SU-DHL-6 (cell line): Measurements from ENCODE around the gene EML6.

Source experiments
- EZH2phosphoT487 ChIP-seq: fragments of 200-600 bp; sonication (generic), shearing (Covaris generic); conservative IDR thresholded peaks from 2 replicates; pipeline ENCODE4 v1.6.1; 2018; ENCODE audit warnings: mild to moderate bottlenecking, antibody characterized with exemption, low read length, moderate library complexity, mixed read lengths
- TF ChIP-seq, protein P1 (sequence below): fragments of 200-600 bp; sonication (generic); IDR thresholded peaks from one replicate; pipeline ENCODE4 v1.5.1; 2017; ENCODE audit warnings: antibody characterized with exemption, mild to moderate bottlenecking, low read length, moderate library complexity; ENCODE audit not compliant: insufficient read depth, poor library complexity, severe bottlenecking

DNA sequence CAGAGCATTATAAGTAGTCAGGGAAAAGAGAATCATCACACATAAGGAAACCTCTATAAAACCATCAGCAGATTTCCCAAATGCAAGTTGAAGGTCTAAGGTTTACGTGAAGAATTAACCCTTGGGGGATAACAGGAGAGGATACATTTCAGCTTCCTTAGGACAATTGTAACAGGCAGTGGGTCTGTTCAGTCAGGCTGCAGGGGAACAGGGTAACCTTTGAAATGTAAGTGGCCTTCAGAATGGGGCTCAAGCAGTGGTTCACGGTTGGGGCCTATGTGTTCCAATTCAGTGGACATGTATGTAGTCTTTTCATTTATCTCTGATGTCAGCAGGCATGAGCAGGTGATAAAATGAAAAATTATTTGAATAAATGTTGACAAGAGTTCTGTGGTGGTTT, 139.3 kb downstream of the EML6 start:
- TF ChIP-seq, protein P1, sequence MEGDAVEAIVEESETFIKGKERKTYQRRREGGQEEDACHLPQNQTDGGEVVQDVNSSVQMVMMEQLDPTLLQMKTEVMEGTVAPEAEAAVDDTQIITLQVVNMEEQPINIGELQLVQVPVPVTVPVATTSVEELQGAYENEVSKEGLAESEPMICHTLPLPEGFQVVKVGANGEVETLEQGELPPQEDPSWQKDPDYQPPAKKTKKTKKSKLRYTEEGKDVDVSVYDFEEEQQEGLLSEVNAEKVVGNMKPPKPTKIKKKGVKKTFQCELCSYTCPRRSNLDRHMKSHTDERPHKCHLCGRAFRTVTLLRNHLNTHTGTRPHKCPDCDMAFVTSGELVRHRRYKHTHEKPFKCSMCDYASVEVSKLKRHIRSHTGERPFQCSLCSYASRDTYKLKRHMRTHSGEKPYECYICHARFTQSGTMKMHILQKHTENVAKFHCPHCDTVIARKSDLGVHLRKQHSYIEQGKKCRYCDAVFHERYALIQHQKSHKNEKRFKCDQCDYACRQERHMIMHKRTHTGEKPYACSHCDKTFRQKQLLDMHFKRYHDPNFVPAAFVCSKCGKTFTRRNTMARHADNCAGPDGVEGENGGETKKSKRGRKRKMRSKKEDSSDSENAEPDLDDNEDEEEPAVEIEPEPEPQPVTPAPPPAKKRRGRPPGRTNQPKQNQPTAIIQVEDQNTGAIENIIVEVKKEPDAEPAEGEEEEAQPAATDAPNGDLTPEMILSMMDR, result no peak
- no peak for TF ChIP-seq EZH2phosphoT487
